PC-3 (cell line): ENCODE results near the gene TMEM52. TPM values are rescaled to one million over a fixed set of nuclear protein-coding genes. Genes with fewer than 3 reads are reported as not detected.

Experiments
- ATAC-seq: fragments of 200-7000 bp; cut with Tn5 transposase; 2 replicates; pipeline ENCODE4 v1.9.1; 2020; ENCODE audit warnings: mild to moderate bottlenecking, moderate library complexity
- BruUV-seq: library from RNA; stranded (reverse); fragments of 400-500 nt; replicated peaks from 2 replicates; lab custom pipeline; 2021; lab: Mats Ljungman, UMichigan
- CTCF ChIA-PET: fragments of 300-600 bp; sonication (Branson Sonifier 250); formaldehyde crosslinking; loops from one replicate; lab custom pipeline; 2022; ENCODE audit warnings: antibody characterized with exemption; lab: Charles Lee
- POLR2A ChIA-PET: fragments of 300-600 bp; sonication (Branson Sonifier 250); formaldehyde crosslinking; loops from one replicate; lab custom pipeline; 2022; ENCODE audit warnings: antibody characterized with exemption; ENCODE audit not compliant: unreplicated experiment; lab: Charles Lee
- DNase-seq: peaks from one replicate; pipeline ENCODE4 v3.0.0-alpha.2; 2015
- H2AFZ ChIP-seq: fragments of 300-600 bp; sonication (generic); 2 replicates; pipeline ENCODE4 v1.6.0; 2016; ENCODE audit warnings: antibody characterized with exemption, low read length
- H3F3A ChIP-seq: fragments of 300-600 bp; sonication (generic); one replicate; pipeline ENCODE4 v1.6.0; 2017; ENCODE audit warnings: antibody characterized with exemption, low read length, control low read depth, mild to moderate bottlenecking; ENCODE audit not compliant: unreplicated experiment
- H3K27ac ChIP-seq: fragments of 300-600 bp; sonication (generic); 2 replicates; pipeline ENCODE4 v1.5.1; 2016; ENCODE audit warnings: mild to moderate bottlenecking, low read length
- H3K27me3 ChIP-seq: fragments of 300-600 bp; sonication (generic); 2 replicates; pipeline ENCODE4 v1.6.1; 2016; ENCODE audit warnings: low read length, mixed read lengths
- H3K36me3 ChIP-seq: fragments of 300-600 bp; sonication (generic); 2 replicates; pipeline ENCODE4 v1.6.1; 2016; ENCODE audit warnings: low read depth, mixed run types, low read length, mixed read lengths
- H3K4me1 ChIP-seq: fragments of 300-600 bp; sonication (generic); 2 replicates; pipeline ENCODE4 v1.5.1; 2016; ENCODE audit warnings: low read length; ENCODE audit not compliant: insufficient read depth
- H3K4me2 ChIP-seq: fragments of 300-600 bp; sonication (generic); 2 replicates; pipeline ENCODE4 v1.6.0; 2016; ENCODE audit warnings: low read length
- H3K4me3 ChIP-seq: fragments of 300-600 bp; sonication (generic); 2 replicates; pipeline ENCODE4 v1.5.1; 2016; ENCODE audit warnings: mild to moderate bottlenecking, low read length, mixed read lengths
- H3K79me2 ChIP-seq: fragments of 300-600 bp; sonication (generic); 2 replicates; pipeline ENCODE4 v1.6.1; 2017; ENCODE audit warnings: low read length, mixed read lengths
- H3K9ac ChIP-seq: fragments of 300-600 bp; sonication (generic); 2 replicates; pipeline ENCODE4 v1.6.0; 2016; ENCODE audit warnings: mild to moderate bottlenecking, low read length
- H3K9me2 ChIP-seq: fragments of 300-600 bp; sonication (generic); replicated peaks from 2 replicates; pipeline ENCODE4 v1.6.1; 2016; ENCODE audit warnings: mixed run types, low read length, mixed read lengths
- H3K9me3 ChIP-seq: fragments of 300-600 bp; sonication (generic); 2 replicates; pipeline ENCODE4 v1.6.1; 2016; ENCODE audit warnings: low read length, mixed read lengths
- H4K20me1 ChIP-seq: fragments of 300-600 bp; sonication (generic); 2 replicates; pipeline ENCODE4 v1.6.1; 2016; ENCODE audit warnings: low read length, mixed read lengths
- CTCF ChIP-seq: fragments of 300-600 bp; sonication (generic); conservative IDR thresholded peaks from 2 replicates; pipeline ENCODE4 v1.5.1; 2017; ENCODE audit warnings: antibody characterized with exemption, low read depth, mild to moderate bottlenecking, low read length
- EZH2 ChIP-seq: fragments of 300-600 bp; sonication (generic); IDR thresholded peaks from one replicate; pipeline ENCODE4 v1.6.1; 2017; ENCODE audit warnings: antibody characterized with exemption, mild to moderate bottlenecking, low read length; ENCODE audit not compliant: unreplicated experiment
- EZH2phosphoT487 ChIP-seq: fragments of 300-600 bp; sonication (generic); IDR thresholded peaks from 2 replicates; pipeline ENCODE4 v1.6.1; 2018; ENCODE audit warnings: mild to moderate bottlenecking, antibody characterized with exemption, low read length, borderline replicate concordance
- intact Hi-C: fragments of 100-400 bp; cut with micrococcal nuclease; formaldehyde crosslinking; loops from 2 replicates; pipeline ENCODE4 v1.9.0; 2023
- total RNA-seq: library from RNA; depleted of rRNA; stranded (reverse); fragments of >200 nt; gene quantifications from 2 replicates; pipeline ENCODE4 v1.2.3, GENCODE V29; 2014

The TMEM52 gene
- total RNA-seq, 1 experiment from 2014 or later, result 22.6 TPM

GRCh38 chr1:1891349-1892078 is 27.6 kb downstream of the TMEM52 start:
- Histone ChIP-seq H3K36me3 (no peaks in the 10 kb centered on the region), H3K9me3 (no peaks in the 10 kb centered on the region), H3F3A (no peaks in the 10 kb centered on the region), H3K4me1 (peaks cover 45% of the 10 kb centered on the region), H2AFZ (peak overlapping the region; percentile 71), H3K27ac (peak overlapping the region; percentile 33), H4K20me1 (peaks cover 35% of the 10 kb centered on the region), H3K9ac (peak overlapping the region; percentile 80), H3K4me3 (peak overlapping the region; percentile 76), H3K9me2 (no peaks in the 10 kb centered on the region), H3K79me2 (peaks cover 50% of the 10 kb centered on the region), H3K4me2 (peak overlapping the region; percentile 99), H3K27me3 (no peaks in the 10 kb centered on the region)
- TF ChIP-seq CTCF, result no peak
- TF ChIP-seq EZH2, result no peak
- no peak for TF ChIP-seq EZH2phosphoT487
- ATAC-seq (peak; percentile 61), DNase-seq (peak; percentile 75)
- intact Hi-C loops, result loop anchor here (2.0 kb wide), 1 partner anchor 17 kb away; no protein-coding TSS in a partner anchor
- POLR2A ChIA-PET, result interaction anchor here (0.6 kb wide), 1 partner anchor 159 kb away, joined by 4 read pairs; no protein-coding TSS in a partner anchor
- CTCF ChIA-PET, result interaction anchor here (0.9 to 1.0 kb wide), 2 partner anchors 14 to 17 kb away, joined by 3 to 6 read pairs; no protein-coding TSS in a partner anchor
- BruUV-seq, result no TSS peak

DNA sequence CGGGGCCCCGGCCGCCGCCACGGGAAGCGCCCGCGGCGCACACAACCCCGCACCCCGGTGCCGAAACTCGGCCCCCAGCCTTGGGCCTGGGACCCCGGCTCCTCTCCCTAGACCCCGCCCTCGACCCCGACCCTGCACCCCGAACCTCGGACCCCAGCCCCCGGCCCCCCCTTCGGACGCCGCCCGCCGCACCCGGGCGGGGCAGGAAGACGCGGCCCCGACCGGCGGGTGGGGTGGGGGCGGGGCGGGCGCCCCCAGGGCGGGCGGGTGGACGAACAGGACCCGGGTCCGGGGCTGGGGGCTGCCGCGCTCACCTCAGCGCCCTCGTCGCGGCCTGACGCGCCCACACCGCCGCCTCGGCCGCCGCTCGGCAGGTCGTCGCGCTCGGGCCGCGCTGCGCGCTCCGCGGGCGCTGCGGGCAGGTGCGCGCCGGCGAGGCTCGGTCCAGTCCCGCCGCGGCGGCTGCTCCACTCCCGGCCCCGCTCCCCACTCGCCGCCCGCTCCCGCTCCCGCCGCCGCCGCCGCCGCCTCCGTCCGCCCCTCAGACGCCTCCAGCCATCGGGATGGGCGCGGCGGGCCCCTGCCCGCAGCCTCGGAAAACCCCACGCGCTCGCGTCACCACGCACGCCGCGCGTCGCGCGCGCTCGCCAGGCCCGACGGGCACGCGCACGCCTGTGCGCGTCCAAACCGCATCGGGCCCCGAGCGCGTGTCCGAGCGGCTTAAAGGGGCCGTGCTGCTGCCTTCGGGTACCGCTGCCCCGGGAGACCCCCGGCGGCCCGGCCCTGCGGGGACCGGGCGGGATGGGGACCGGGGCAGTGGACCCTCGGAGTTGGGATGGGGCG is 28.4 kb downstream of the TMEM52 start, which contains the start of gene GNB1:
GNB1 (minus strand) TSS at position 582 of the 843 bp plus-strand sequence. CDS start 65,634 bp downstream, outside the sequence.
- POLR2A ChIA-PET, result no interaction called here
- intact Hi-C loops, result loop anchor here (2.0 kb wide), 1 partner anchor 18 kb away; no protein-coding TSS in a partner anchor

More for the DNA sequence above, 28.4 kb downstream of the TMEM52 start, which contains the start of gene GNB1:
- CTCF ChIA-PET, result interaction anchor here (1.0 kb wide), 1 partner anchor 18 kb away, joined by 3 read pairs; no protein-coding TSS in a partner anchor
- H3K4me3 ChIP-seq, result peak within 1 kb of the TSS; percentile 93
- no peaks in the 10 kb centered on the region for H3K36me3 ChIP-seq
- peaks cover 58% of the 10 kb centered on the region for H3K79me2 ChIP-seq
- H3F3A ChIP-seq, result no peaks in the 10 kb centered on the region
- ATAC-seq (peak; percentile 57), DNase-seq (peak; percentile 99)
- no peaks in the 10 kb centered on the region for H3K9me3 ChIP-seq
- H3K4me2 ChIP-seq, result peak within 1 kb of the TSS; percentile 99
- H3K27ac ChIP-seq, result peak within 1 kb of the TSS; percentile 33
- no TSS peak for BruUV-seq
- H4K20me1 ChIP-seq, result peaks cover 43% of the 10 kb centered on the region
- TF ChIP-seq EZH2 (no peak), CTCF (no peak)
- H3K9ac ChIP-seq, result peak within 1 kb of the TSS; percentile 93
- no peaks in the 10 kb centered on the region for H3K27me3 ChIP-seq
- peaks cover 45% of the 10 kb centered on the region for H3K4me1 ChIP-seq
- peak within 1 kb of the TSS; percentile 71 for H2AFZ ChIP-seq
- H3K9me2 ChIP-seq, result no peaks in the 10 kb centered on the region
